NOMO-1 treated with DMSO at 0.1 percent for 48 hours (cell line): Measurements from ENCODE around the gene GJB6.
A peak's percentile ranks its signal among the peaks of the same experiment; 100 is the strongest.

Source experiments
- DNase-seq: peaks from one replicate; lab custom pipeline; 2025; ENCODE audit not compliant: unreplicated experiment; lab: John Stamatoyannopoulos, UW

Gene GJB6

GRCh38 chr13:20188667-20189553 is 43.2 kb downstream of the GJB6 start:
- DNase-seq = peak; percentile 92

DNA sequence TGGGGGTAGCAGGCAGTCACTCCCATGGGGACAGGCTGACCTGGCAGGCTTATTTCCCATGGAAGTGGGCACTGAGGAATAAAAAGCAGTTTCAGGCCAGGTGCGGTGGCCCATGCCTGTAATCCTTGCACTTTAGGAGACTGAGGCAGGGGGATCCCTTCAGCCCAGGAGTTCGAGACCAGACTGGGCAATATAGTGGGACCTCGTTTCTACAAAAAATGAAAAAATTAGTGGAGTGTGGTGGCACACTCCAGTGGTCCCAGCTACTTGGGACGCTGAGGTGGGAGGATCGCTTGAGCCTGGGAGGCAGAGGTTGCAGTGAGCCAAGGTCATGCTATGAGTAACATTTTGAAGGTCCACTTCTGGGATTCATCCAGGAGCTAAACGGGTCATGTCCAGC is 45.3 kb downstream of the GJB6 start:
- no peak for DNase-seq

- no peak for DNase-seq
Observed at GRCh38 chr13:20185366-20186056, 46.6 kb downstream of the GJB6 start.

DNA sequence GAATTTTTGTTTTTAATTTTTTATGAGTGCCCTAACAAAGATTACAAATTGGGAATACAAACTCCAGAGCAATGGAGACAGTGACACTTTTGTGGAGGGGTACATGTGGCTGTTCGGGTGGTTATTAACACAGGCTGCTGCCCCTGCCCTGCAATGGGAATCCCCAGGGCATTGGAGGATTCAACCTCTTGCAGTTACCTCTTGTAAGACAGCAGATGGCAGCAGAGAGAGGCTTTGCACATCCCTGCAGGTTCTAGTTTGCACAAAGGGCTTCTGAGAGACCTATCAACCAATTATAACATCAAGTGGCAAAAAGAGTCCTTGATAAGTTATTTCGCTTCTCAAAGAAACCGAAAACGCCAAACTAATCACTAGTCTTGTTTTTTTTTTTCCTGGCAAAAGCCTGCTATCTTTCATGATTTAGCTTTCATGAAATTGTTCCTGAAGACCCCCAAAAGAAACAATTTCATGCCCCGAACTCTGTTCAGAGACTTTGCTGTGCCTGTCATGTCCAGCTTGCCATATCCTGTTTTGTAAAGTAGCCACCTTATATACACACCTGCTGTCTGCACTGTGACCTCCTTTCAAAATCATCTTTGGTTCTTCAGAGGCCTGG is 49.8 kb downstream of the GJB6 start:
- peak; percentile 81 for DNase-seq

- DNase-seq = no peak
Observed at GRCh38 chr13:20181188-20181587, 50.9 kb downstream of the GJB6 start.

DNA sequence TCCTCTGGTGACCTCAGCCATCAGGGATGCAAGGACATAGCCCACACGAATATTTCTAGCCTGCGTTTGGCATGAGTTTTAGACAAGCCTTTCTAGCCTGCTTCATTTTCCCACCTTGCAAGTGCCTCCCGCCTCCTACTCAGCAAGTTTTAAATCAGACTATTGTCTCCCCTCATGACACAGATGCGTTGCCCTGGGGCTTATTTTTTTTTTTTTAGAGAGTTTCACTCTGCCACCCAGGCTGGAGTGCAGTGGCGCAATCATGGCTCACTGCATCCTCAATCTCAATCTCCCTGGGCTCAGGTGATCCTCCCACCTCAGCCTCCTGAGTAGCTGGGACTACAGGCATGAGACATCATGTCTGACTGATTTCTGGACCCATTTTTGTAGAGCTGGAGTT is 54.0 kb downstream of the GJB6 start:
- DNase-seq = no peak

- DNase-seq = no peak
Observed at GRCh38 chr13:20177049-20177831, 54.9 kb downstream of the GJB6 start.

- no peak for DNase-seq
Observed at GRCh38 chr13:20175907-20176652, 56.0 kb downstream of the GJB6 start.

DNA sequence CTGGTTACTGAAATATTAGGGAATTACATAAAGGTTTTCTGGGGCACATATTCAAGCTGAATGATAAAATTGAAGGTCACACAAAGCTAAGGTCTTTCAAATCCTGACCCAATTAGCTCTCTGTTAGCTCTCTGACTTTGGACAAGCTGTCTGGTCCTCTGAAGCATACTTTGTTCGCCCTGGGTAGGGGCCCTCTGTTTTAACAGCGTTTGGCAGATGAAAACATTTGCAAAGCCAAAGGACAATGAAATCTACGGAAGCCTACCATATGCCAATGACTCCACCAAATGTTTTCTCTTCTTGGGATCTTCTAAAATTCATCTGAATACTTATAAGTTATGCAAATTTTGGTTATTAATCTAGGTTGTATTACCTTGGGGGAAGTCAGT is 56.7 kb downstream of the GJB6 start:
- no peak for DNase-seq

DNA sequence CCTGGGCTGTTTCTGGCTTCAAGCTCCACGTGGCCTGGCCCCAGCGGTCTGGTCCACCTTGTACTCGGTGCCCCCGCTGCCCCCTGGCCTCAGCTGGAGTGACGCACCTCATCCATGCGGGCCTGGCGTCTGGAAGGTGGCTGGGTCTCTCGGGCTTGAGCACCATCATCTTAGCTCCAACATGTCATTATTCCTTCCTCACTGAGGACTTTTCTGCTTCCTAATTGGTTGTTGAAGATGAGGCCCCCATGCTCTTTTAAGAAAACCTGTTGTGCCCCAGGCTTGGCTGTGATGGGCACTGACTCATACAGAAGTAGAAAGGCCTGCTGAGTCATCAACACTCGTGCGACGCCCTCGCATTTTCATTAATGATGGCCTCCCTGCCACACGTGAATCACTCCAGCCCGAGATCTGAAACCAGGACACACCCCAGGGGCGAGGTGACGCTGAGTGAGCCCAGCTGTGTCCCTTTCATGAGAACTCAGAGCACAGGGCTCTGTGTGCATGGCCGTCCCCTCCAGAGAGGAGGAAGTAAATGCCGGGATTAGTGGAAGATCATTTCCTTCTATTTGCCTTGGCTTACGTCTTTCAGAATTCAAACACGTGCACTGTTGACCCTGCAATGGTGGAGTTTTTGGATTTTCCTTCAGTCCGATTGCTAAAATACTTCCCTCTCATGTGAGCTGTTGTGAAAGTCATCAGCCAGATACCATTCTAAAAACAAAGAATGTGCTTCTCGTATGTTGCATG is 57.3 kb downstream of the GJB6 start:
- DNase-seq = peak; percentile 98

- no peak for DNase-seq
Observed at GRCh38 chr13:20173116-20173746, 58.9 kb downstream of the GJB6 start.
